GM18517 (cell line): ENCODE measurements around the gene OR10R2.
"Not testable (repeated sequence)": the region's sequence is repeated elsewhere in the genome, so short reads cannot be mapped to it uniquely, and the experiment has no call there.

ENCODE experiments used
- ATAC-seq: cut with Tn5 transposase; IDR thresholded peaks from one replicate; pipeline ENCODE4 v1.9.1; 2021; ENCODE audit warnings: mild to moderate bottlenecking, moderate library complexity; ENCODE audit not compliant: unreplicated experiment

Gene OR10R2, protein sequence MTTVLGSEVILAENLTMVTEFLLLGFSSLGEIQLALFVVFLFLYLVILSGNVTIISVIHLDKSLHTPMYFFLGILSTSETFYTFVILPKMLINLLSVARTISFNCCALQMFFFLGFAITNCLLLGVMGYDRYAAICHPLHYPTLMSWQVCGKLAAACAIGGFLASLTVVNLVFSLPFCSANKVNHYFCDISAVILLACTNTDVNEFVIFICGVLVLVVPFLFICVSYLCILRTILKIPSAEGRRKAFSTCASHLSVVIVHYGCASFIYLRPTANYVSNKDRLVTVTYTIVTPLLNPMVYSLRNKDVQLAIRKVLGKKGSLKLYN

DNA sequence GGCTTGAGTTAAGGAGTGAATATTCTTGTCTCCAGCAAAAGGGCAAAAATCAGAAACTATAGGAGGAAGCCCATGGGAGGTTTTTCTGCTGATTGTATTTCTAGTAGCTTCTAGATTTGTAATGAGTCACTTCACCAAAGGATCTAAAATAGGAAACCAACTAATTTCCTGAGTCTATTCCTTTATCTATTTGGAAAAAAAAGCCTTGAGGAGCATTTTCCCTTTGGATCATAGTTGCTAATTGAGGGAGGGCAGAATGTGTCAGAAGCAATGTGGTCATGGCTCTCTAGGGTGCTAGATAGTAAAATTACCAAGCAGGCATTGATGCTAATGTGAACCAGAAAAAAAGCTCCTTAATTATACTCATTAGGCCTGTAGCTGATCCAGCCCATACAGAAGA, at the start of gene OR10R2:
Gene OR10R2 (plus strand): TSS at position 301 of the 400 bp plus-strand sequence. CDS start 106 bp downstream, outside the sequence.
- no peak for ATAC-seq

DNA sequence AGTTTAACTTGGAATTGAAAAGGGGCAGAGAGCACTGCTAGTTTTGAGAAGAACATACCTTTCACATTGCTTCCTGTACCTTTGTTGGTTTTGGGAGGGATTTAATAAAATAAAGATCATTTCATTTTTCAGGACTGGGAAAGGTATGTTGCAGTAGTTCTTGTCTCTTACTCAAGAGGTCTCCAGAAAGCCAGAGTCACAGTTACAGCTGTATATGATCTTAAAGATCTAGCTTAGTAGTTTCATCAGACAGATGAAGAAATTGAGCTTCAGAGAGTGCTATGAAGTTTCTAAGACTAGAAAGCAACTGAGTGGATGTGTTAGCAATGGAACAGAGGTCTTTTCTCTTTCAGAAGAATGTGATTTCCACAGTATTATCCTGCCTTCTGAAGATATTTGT, 47.0 kb upstream of the OR10R2 start:
- ATAC-seq: no peak

DNA sequence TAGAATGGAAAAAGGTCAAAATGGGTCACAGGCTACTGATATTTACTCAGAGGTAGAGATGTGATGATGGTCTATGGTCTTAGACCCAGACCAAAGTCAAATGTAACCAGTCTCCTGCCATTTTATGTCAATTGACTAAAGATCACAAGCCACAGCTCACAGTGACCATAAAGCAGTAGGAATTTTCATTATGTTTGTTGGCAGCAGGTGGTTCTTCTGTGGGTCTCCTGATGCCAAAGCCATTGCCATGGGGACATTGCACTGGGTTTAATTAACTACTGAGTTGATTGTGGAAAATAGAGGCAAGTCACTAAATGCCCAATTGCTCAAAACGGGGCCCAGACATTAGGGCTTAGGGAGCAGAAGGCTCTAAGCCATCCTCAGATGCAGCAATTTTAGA, 45.9 kb upstream of the OR10R2 start, which contains the start of gene OR10K2:
Gene OR10K2 (minus strand): TSS at position 101 of the 400 bp plus-strand sequence. CDS start 5,371 bp downstream, outside the sequence.
- no peak for ATAC-seq

DNA sequence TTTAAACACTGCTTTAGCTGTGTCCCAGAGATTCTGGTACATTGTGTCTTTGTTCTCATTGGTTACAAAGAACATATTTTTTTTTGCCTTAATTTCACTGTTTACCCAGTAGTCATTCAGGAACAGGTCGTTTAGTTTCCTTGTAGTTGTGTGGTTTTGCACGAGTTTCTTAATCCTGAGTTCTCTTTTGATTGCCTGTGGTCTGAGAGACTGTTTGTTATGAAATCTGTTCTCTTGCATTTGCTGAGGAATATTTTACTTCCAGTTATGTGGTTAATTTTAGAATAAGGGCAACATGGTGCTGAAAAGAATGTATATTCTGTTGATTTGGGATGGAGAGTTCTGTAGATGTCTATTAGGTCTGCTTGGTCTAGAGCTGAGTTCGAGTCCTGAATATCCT, 41.9 kb upstream of the OR10R2 start:
- not testable (repeated sequence) for ATAC-seq

DNA sequence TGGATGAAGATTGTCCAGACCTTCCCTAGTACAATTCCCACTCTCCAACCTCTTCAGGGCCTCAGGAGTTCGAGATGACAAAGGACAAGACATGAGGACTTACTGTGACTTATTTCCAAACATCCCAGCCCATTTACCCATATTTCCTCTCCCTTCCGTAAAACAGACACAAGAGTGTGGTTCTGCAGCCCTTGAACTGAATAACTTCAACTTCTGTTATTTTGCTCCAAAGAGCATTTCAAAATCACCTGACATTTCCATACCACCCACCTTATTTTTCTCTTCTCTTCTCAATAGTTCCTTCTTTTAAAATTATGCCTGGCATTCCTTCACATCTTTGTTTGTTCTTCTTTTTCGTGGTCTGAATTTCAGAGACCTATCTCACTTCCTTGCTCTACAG, 37.3 kb upstream of the OR10R2 start:
- no peak for ATAC-seq

DNA sequence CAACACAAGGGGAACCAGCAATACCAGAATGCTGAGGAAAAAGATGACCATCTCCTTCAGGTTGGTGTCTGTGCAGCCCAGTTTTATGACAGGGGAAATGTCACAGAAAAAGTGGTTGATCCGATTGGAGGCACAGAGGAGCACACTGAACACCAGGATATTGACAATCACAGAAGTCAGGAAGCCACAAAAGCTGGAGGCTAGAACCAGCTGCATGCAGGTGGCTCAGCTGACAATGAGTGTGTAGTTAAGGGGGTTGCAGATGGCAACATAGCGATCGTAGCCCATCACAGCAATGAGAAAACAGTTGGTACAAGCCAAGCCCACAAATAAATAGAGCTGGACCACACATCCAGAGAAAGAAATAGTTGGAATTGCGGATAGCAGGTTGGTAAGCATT, 26.6 kb upstream of the OR10R2 start:
- no peak for ATAC-seq

DNA sequence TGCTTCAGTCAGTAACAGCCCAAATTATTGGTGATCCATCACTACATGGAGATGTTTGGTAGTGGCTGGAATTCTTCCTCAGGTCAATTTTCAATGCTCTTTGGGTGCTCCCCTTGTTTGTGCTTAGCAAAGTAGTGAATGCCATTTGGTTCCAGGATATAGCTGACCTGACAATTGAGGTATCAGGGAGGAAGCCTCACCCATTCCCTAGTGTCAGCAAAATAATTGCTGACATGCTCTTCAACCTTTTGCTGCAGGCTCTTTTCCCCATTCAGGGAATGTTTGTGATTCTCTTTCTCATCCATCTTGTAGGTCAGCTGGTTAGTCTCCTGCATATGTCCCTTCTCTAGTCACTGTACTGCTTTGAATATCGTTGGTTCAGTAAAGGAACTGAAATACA, 17.5 kb upstream of the OR10R2 start:
- ATAC-seq: no peak

DNA sequence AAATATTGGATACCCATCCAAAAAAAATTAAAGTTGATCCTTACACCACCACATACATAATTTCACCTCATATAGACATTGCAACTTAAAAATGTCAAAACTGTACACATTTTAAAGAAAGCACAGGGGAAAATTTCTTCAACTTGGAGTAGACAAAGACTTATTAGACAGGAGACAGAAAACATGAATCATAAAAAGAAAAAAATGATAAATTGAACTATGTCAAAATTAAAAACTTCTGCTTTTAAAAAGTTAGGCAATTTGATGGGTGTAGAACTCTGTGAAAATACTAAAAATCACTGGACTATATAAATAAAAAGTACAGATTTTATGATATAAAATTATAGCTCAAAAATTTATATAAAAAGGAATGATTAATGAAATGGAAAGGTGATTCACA, 14.8 kb upstream of the OR10R2 start:
- ATAC-seq: no peak

DNA sequence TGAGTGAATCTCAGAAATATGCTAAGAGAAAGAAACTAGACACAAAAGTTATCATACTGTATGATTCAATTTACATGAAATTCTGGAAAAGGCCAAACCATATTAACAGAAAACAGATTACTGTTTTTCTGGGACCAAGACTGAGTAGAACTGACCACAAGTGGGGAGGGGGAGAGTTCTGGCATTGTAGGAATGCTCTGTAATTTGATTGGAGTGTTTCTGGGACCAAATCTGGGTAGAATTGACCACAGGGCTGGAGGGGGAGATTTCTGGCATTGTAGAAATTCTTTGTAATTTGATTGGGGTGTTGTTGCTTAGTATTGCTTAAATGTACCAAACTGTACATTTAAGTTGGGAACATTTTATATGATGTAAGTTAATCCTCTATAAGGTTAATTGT, 13.8 kb upstream of the OR10R2 start:
- no peak for ATAC-seq

DNA sequence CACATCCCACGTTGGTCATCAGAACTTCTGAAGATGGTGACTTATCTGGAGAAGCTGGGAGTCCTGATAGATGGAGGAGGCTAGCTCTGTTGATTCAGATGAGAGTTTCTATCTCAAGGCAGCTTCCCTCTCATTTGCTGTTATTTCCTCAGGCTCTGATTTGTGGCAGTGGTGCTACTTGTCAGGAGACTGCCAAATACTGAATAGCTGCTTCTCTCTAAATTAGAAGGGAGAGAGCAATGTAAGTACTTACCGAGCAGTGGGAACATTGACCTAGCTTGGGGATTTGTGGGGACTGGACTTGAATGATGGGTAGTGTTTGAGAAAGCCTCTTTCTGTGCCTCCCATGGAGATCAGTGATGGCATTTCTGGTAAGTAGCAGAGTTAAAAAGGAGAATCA, 10.5 kb upstream of the OR10R2 start, which contains the start of gene OR10K1:
Gene OR10K1 (plus strand): TSS at position 301 of the 400 bp plus-strand sequence. CDS start 3,728 bp downstream, outside the sequence.
- ATAC-seq: no peak

DNA sequence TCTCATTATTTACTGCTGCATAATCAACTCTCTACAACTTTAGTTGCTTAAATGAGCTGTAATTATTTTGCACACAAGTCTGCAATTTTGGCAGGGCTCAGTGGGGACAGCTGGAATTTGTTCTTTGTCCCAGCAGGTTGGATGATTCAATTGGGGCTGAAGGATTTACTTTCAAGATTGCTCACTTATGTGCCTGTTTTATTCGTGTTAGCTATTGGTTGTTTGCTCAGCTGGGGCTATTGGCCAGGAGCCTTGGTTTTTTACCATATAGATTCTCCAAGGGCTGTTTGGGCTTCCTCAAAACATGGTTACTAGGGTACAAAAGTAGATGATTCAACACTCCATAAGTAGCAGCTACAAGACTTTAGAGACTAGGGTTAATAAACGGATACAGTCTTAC, 13.4 kb downstream of the OR10R2 start:
- ATAC-seq: no peak

DNA sequence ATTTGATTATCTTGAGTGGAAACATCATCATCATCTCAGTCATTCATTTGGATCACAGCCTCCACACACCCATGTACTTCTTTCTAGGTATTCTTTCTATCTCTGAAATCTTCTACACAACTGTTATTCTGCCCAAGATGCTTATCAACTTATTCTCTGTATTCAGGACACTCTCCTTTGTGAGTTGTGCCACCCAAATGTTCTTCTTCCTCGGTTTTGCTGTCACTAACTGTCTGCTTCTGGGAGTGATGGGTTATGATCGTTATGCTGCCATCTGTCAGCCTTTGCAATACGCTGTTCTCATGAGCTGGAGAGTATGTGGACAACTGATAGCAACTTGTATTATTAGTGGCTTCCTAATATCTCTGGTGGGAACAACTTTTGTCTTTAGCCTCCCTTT, 19.3 kb downstream of the OR10R2 start:
- no peak for ATAC-seq

DNA sequence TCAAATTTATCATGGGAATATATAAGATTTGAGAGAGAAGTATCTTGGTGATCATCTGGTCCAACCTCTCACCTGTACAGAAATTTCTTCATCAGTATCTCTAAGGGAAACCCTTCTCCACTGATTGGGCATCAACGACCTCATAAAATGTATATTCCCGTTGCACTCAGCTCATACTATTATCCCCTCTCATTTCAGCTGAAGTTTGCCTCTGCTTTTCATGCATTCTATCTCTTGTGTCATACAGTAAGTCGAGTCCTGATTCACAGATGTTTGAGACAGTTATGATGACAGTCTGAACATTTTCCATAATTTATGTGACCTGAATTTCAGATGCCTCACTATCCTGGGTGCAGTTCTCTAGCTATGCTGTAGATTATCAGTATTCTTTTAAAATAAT, 21.0 kb downstream of the OR10R2 start:
- no peak for ATAC-seq

DNA sequence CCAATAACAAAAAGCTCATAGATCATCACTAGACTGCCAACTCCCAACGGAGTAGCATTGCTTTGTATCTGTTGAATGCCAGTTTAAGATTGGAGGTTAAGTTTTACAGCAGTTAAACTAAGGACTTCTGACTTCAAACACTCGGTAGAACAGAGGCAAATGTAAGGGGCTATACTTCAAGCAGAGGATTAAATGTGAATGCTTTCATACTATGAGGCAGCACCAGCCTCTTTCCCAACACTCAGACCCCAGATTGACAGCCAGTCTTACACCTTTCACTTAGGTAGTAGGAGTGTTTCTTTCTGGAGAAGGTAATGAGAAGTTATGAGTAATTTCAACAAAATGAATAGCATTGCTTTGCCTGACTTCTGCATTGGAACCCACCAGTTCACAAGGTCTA, 22.8 kb downstream of the OR10R2 start:
- no peak for ATAC-seq

DNA sequence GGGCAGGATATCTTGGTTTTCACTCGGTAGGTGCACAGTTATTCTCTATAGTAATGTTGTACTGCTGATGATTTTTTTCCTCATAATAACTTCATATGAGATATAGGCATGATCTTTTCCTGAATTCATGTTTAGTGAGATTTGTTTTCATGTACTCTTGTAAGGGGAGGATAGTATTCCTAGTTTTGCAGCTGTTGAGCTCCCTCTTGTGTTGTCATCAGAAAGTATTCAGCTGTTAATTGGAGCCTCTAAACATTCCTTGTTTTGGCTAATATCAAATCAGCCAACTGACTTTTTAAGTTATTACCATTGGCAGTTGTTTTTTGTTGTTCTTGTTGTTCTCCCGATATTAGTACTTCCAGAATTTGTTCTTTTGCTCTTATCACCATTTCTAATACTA, 24.4 kb downstream of the OR10R2 start:
- no peak for ATAC-seq

DNA sequence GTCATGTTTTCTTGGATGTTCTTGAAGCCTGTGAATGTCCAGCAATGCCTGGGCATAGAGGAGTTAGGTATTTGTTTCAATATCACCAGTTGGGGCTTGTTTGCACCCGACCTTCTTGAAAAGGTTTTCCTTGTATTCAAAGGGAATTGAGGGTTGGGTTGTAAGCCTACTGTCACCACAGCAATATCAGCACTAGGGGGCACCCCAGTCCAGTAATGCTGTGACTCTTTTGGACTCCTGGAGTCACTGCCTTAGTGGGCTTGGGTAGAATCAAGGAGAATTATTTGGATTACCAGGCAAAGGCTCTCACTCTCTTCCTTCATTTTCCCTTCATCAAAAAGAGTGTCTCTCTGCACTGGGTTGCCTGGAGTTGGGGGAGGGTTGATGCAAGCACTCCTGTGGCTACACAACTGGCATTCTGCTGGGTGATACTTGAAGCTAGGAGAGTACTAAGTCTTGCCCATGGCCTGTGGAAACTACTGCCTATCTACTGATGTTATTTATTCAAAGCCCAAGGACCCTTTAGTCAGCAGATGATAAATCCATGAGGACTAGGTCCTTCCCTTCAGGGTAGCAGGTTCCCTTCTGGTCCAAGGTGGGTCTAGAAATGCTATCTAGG, 34.5 kb downstream of the OR10R2 start:
- no peak for ATAC-seq

DNA sequence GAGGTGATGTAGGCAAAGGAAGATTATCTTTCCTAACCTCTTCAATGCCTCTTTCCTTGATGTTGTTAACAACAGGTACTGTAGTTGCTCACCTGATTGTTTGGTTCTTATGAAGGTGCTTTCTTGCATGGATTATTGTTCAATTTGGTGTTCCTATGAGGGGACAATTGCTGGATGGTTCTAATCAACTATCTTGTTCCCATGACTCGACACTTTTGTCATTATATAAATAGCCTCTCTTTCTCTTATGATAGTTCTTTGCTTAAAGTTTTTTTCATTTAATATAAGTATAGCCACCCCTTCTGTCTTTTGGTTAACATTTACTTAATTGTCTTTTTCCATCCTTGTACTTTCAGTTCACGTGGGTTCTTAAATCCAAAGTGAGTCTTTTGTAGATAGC, 35.5 kb downstream of the OR10R2 start:
- ATAC-seq: no peak

DNA sequence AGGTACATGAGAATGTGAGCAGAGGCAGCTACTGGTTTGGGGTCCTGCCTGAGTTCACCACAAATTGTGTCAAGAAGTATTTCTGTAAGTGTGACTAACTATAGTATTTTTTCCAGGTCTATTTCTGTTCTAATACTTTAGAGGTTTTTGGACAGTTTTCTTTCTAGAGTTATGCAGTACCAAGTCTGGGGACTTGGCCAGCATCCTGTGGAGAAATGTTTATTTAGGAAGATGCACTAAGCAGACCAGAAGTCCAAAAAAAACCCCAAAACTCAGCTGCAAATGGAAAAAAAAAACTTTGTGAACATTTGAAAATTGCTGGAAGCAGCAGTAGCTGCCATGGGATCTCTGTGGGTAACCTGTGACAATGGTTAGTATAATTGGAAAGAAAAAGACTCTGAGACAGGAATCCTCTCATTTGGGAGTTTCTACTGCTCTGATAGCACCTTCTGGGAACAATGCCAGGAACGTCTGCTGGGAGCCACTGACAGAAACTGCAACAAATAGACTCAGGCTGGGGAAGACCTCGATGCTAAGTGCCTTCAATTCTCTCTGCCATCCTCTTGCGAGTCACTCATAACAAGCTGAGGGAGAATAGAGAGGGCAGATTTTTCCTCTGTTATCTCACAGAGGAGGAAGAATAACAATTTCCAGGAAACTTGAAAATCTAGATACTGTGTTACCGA, 37.6 kb downstream of the OR10R2 start:
- ATAC-seq: no peak

DNA sequence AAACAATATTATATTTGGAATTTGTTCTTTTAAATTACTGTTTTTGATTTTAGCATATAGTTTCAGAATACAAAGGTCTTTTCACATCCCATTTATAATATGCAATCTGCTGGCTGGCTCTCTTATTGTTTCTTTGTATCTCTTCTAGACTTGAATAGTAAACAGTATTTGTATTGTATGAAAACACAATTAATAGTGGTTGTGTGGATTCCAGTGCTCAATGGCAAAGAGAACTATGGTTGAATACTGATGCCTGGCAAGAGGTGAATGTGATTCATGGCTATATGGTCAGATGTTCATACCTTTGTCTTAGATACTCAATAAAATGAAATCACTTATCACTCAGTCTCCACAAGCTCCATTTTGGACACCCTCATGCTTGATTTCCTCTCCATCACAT, 44.9 kb downstream of the OR10R2 start:
- no peak for ATAC-seq

DNA sequence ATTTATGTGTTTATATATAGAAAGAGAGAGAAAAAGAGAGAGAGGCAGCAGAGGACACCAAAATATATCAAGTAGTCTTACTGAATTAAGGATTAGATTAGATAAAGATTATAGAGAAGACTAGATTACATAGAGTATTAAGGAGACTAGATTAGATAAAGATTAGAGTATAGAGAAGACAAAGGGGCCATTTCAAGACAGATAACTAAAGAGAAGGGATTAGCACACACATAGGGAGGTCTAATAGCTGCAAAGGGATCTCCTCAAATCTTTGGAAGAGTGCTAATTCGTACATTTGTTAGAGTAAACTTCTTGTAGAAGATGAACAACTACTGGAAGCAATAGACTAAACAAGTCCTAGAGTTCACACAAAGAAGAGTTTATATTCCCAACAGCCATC, 48.0 kb downstream of the OR10R2 start:
- ATAC-seq: no peak

DNA sequence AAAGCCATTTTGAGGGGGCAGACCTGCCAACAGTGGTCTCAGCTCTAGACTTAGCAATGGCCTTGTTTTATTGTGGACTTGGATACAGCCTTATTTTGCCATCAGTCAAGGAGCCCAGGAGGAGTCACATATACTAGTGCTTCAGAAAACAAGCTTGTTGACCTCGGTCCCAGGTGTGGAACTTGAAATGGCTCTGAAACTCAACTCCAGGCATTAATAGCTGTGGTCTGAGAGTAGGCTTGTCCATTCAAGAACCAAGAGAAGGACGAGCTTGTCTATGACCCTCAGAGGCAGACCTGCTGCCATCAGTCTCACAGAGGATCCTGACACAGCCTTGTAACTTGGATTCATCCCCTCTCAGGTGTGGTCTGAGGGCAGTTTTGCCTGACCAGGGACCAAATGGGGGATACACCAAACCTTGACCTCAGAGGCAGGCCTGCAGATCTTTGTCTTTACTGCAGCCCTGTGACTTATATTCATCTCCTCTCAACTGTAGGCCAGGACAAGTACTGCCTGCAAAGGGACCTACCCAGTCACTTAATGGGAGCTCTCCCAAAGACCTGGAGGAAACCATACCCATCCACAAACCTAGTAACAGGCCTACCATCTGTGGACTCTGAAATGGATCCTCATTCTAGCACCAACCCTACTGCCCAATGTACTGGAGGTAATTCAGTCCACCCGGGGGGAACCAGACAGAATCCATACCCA, 49.1 kb downstream of the OR10R2 start:
- ATAC-seq: no peak
